ENCODE measurements around the gene RNASE12.
"Not testable (repeated sequence)": the region's sequence is repeated elsewhere in the genome, so short reads cannot be mapped to it uniquely, and the experiment has no call there.

Gene RNASE12

GRCh38 chr14:20620798-20621478, 29.8 kb upstream of the RNASE12 start:
- peak; percentile 74 for DNase-seq (ENCODE audit: low read depth)
- TF ChIP-seq, protein P1, sequence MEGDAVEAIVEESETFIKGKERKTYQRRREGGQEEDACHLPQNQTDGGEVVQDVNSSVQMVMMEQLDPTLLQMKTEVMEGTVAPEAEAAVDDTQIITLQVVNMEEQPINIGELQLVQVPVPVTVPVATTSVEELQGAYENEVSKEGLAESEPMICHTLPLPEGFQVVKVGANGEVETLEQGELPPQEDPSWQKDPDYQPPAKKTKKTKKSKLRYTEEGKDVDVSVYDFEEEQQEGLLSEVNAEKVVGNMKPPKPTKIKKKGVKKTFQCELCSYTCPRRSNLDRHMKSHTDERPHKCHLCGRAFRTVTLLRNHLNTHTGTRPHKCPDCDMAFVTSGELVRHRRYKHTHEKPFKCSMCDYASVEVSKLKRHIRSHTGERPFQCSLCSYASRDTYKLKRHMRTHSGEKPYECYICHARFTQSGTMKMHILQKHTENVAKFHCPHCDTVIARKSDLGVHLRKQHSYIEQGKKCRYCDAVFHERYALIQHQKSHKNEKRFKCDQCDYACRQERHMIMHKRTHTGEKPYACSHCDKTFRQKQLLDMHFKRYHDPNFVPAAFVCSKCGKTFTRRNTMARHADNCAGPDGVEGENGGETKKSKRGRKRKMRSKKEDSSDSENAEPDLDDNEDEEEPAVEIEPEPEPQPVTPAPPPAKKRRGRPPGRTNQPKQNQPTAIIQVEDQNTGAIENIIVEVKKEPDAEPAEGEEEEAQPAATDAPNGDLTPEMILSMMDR (IDR thresholded peaks at IDR 0.05; ENCODE audit: control insufficient read depth, extremely low read depth, insufficient read depth), result no peak

DNA sequence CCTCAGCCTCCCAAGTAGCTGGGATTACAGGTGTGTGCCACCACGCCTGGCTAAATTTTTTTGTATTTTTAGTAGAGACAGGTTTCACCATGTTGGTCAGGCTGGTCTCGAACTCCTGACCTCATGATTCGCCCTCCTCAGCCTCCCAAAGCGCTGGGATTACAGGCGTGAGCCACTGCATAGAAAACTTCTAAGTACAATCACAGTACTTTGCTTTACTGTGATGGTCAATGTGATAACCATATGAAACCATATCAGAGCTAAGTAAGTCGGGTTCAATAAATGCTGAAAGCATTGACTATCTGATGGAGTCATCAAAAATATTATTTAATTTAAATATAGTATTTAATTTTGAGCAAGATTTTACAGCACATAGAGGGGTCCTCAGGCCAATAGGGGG, 28.5 kb upstream of the RNASE12 start:
- not testable (repeated sequence) for H3K4me3 ChIP-seq (ENCODE audit: low read depth, low read length); DNase-seq (ENCODE audit: low read depth)

More at GRCh38 chr14:20620798-20621478, 29.8 kb upstream of the RNASE12 start:
- no peak overlapping the region for H3K4me3 ChIP-seq (ENCODE audit: low read depth, low read length)

- no peak for DNase-seq (ENCODE audit: low read depth)
- no peak overlapping the region for H3K4me3 ChIP-seq (ENCODE audit: low read depth, low read length)
- TF ChIP-seq, protein P1 (IDR thresholded peaks at IDR 0.05; ENCODE audit: control insufficient read depth, extremely low read depth, insufficient read depth), result no peak
Observed at GRCh38 chr14:20618271-20618749, 27.1 kb upstream of the RNASE12 start.

DNA sequence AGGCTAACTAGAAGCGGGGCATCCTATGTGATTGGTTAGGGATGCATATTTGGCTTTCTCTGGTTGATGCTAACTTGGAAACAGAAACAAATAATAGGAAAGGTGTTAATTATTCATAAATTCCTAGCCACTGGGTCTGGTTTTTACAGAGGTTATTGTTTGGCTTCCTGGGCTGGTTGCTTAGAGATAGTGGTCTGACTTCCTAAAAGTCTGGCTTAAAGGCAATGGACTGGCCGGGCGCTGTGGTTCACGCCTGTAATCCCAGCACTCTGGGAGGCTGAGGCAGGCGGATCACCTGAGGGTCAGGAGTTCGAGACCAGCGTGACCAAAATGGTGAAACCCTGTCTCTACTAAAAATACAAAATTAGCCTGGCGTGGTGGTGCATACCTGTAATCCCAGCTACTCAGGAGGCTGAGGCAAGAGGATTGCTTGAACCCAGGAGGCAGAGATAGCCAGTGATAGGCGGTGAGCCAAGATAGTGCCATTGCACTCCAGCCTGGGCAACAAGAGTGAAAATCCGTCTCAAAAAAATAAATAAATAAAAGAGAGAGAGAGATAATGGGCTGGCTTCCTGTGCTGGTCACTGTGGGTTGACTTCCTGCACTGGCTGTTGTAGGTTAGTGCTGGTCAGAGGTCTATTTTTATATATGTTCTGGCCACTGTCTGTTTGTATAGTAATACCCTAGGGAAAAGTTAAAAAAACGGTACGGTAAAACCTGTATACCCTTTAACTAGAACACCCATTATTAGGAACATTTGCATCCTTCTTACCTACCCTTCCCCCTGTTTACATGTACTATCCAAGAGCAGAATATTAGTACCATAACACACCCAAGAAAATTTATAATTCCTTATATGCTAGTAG, 26.2 kb upstream of the RNASE12 start:
- no peak for DNase-seq (ENCODE audit: low read depth)
- no peak overlapping the region for H3K4me3 ChIP-seq (ENCODE audit: low read depth, low read length)
- TF ChIP-seq, protein P1 (IDR thresholded peaks at IDR 0.05; ENCODE audit: control insufficient read depth, extremely low read depth, insufficient read depth), result no peak

GRCh38 chr14:20615996-20616395, 24.8 kb upstream of the RNASE12 start:
- H3K4me3 ChIP-seq (ENCODE audit: low read depth, low read length), result no peak overlapping the region
- TF ChIP-seq, protein P1 (IDR thresholded peaks at IDR 0.05; ENCODE audit: control insufficient read depth, extremely low read depth, insufficient read depth), result no peak
- no peak for DNase-seq (ENCODE audit: low read depth)

GRCh38 chr14:20614038-20614840, 23.1 kb upstream of the RNASE12 start:
- DNase-seq (ENCODE audit: low read depth), result no peak
- H3K4me3 ChIP-seq (ENCODE audit: low read depth, low read length), result peak overlapping the region; percentile 66
- TF ChIP-seq, protein P1 (IDR thresholded peaks at IDR 0.05; ENCODE audit: control insufficient read depth, extremely low read depth, insufficient read depth), result no peak

Measured in LNCaP clone FGC (cell line).